ENCODE measurements around the gene SHMT2.

GRCh38 chr12:57236925-57237595 is 7.5 kb downstream of the SHMT2 start:
- TF ChIP-seq, protein P1, sequence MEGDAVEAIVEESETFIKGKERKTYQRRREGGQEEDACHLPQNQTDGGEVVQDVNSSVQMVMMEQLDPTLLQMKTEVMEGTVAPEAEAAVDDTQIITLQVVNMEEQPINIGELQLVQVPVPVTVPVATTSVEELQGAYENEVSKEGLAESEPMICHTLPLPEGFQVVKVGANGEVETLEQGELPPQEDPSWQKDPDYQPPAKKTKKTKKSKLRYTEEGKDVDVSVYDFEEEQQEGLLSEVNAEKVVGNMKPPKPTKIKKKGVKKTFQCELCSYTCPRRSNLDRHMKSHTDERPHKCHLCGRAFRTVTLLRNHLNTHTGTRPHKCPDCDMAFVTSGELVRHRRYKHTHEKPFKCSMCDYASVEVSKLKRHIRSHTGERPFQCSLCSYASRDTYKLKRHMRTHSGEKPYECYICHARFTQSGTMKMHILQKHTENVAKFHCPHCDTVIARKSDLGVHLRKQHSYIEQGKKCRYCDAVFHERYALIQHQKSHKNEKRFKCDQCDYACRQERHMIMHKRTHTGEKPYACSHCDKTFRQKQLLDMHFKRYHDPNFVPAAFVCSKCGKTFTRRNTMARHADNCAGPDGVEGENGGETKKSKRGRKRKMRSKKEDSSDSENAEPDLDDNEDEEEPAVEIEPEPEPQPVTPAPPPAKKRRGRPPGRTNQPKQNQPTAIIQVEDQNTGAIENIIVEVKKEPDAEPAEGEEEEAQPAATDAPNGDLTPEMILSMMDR (conservative IDR thresholded peaks at IDR 0.05; ENCODE audit: low read depth, low read length): no peak
- TF ChIP-seq BHLHE40 (IDR thresholded peaks at IDR 0.05; ENCODE audit: low read depth, low read length) (no peak), MXI1 (IDR thresholded peaks at IDR 0.05; ENCODE audit: borderline replicate concordance, low read depth, low read length) (no peak), POLR2A (IDR thresholded peaks at IDR 0.05; ENCODE audit: low read depth, low read length) (no peak), CHD1 (IDR thresholded peaks at IDR 0.05; ENCODE audit: low read depth, low read length) (no peak), MAFK (IDR thresholded peaks at IDR 0.05; ENCODE audit: low read depth, low read length) (no peak), USF2 (IDR thresholded peaks at IDR 0.05; ENCODE audit: low read depth, low read length) (no peak), RAD21 (IDR thresholded peaks at IDR 0.05; ENCODE audit: low read length) (no peak)
- TF ChIP-seq, protein P2, sequence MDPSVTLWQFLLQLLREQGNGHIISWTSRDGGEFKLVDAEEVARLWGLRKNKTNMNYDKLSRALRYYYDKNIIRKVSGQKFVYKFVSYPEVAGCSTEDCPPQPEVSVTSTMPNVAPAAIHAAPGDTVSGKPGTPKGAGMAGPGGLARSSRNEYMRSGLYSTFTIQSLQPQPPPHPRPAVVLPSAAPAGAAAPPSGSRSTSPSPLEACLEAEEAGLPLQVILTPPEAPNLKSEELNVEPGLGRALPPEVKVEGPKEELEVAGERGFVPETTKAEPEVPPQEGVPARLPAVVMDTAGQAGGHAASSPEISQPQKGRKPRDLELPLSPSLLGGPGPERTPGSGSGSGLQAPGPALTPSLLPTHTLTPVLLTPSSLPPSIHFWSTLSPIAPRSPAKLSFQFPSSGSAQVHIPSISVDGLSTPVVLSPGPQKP (IDR thresholded peaks at IDR 0.05; ENCODE audit: borderline replicate concordance, low read depth, low read length): no peak

Data from IMR-90 (cell line).